Esophagus muscularis mucosa (tissue), 4 donors: ENCODE data around the gene LIAS.

Experiments
- CTCF ChIP-seq, 3 experiments: fragments of 200-600 bp in 2 of 3; fragments of 450-650 bp in 1 of 3; sonication (generic) in 2 of 3; IDR thresholded peaks; one replicate each; pipeline ENCODE4 v1.5.1; 2017 to 2019; ENCODE audit warnings: antibody characterized with exemption in 3 of 3, mild to moderate bottlenecking in 2 of 3, moderate library complexity in 1 of 3
- EP300 ChIP-seq: sonication (generic); formaldehyde crosslinking; IDR thresholded peaks from one replicate; pipeline ENCODE4 v1.6.1; 2017; ENCODE audit warnings: antibody characterized with exemption
- POLR2AphosphoS5 ChIP-seq, 2 donors: sonication (generic); formaldehyde crosslinking; IDR thresholded peaks; one replicate each; pipeline ENCODE4 v1.6.1; 2017; ENCODE audit warnings: antibody characterized with exemption in 2 of 2

GRCh38 chr4:39490322-39490721 is 31.5 kb downstream of the LIAS start:
- no peak for TF ChIP-seq CTCF (IDR thresholded peaks at IDR 0.05)
- no peak for TF ChIP-seq POLR2AphosphoS5 (IDR thresholded peaks at IDR 0.05)
- no peak for TF ChIP-seq EP300
